ENCODE measurements around the gene FAF2.

DNA sequence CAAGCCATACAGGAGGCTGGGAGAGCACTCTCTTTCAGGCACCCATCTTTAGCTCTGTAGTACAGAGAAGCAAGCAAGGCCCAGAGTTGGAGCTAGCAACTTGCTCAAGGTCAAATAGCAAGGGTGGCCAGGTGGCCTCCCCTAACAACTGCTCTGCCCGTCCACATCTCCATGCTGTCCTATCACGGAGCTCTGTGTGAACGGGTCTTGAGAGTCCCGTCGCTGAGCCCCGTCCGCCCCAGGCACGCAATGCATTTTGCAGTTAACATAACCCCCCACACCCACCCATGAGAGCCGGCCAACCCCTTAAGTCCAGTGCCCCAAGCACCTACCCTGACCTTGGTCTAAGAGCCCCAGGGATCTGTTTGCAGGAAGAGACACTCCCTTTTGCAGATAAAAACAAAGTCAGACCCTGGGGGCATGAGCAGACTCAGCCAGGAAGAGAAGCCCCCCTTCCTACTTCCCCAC lies 87.5 kb downstream of the FAF2 start:
- TF ChIP-seq, protein P1, sequence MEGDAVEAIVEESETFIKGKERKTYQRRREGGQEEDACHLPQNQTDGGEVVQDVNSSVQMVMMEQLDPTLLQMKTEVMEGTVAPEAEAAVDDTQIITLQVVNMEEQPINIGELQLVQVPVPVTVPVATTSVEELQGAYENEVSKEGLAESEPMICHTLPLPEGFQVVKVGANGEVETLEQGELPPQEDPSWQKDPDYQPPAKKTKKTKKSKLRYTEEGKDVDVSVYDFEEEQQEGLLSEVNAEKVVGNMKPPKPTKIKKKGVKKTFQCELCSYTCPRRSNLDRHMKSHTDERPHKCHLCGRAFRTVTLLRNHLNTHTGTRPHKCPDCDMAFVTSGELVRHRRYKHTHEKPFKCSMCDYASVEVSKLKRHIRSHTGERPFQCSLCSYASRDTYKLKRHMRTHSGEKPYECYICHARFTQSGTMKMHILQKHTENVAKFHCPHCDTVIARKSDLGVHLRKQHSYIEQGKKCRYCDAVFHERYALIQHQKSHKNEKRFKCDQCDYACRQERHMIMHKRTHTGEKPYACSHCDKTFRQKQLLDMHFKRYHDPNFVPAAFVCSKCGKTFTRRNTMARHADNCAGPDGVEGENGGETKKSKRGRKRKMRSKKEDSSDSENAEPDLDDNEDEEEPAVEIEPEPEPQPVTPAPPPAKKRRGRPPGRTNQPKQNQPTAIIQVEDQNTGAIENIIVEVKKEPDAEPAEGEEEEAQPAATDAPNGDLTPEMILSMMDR (IDR thresholded peaks at IDR 0.05; ENCODE audit: low read length), result no peak
- no peak for TF ChIP-seq EZH2 (IDR thresholded peaks at IDR 0.05; ENCODE audit: borderline replicate concordance, low read length)

All from OCI-LY1 (cell line).